H1 (cell line): ENCODE measurements around the gene NCF4. TPM values are rescaled to one million over a fixed set of nuclear protein-coding genes. Genes with fewer than 3 reads are reported as not detected.

Experiments used
- CTCF ChIA-PET: fragments of 300-600 bp; sonication (Branson Sonifier 250); formaldehyde crosslinking; loops from one replicate; lab custom pipeline; 2021; ENCODE audit not compliant: partially characterized antibody; lab: Charles Lee
- POLR2A ChIA-PET: fragments of 300-600 bp; sonication (Branson Sonifier 250); formaldehyde crosslinking; loops from one replicate; lab custom pipeline; 2021; ENCODE audit warnings: inconsistent platforms; ENCODE audit not compliant: partially characterized antibody; lab: Charles Lee
- DNase-seq, 2 experiments: peaks; one replicate each; pipeline versions ENCODE4 v3.0.0 to v3.0.0-alpha.2; 2010 to 2022; ENCODE audit warnings: low spot score in 2 of 2, low read depth in 1 of 2, mixed read lengths in 1 of 2
- FAIRE-seq: peaks from 2 replicates; lab custom pipeline; 2011; peaks lifted over from hg19 to GRCh38; lab: Jason Lieb, UNC
- H2AFZ ChIP-seq: 2 replicates; pipeline ENCODE4 v1.8.1; 2012; ENCODE audit warnings: low read length, inconsistent platforms
- H2AK5ac ChIP-seq: 2 replicates; pipeline ENCODE4 v1.6.1; 2013; ENCODE audit warnings: low read depth, low read length
- H2BK120ac ChIP-seq: replicated peaks from 2 replicates; pipeline ENCODE3; 2013; ENCODE audit warnings: low read depth, low read length, inconsistent platforms
- H2BK12ac ChIP-seq: 2 replicates; pipeline ENCODE4 v1.6.1; 2013; ENCODE audit warnings: low read depth, low read length
- H2BK15ac ChIP-seq: 2 replicates; pipeline ENCODE4 v1.6.1; 2013; ENCODE audit warnings: low read length
- H2BK20ac ChIP-seq: 2 replicates; pipeline ENCODE4 v1.6.1; 2013; ENCODE audit warnings: low read length
- H2BK5ac ChIP-seq: 2 replicates; pipeline ENCODE4 v1.6.1; 2013; ENCODE audit warnings: low read depth, low read length
- H3K14ac ChIP-seq: 2 replicates; pipeline ENCODE4 v1.6.1; 2013; ENCODE audit warnings: inconsistent platforms; ENCODE audit not compliant: insufficient read length
- H3K18ac ChIP-seq: 2 replicates; pipeline ENCODE4 v1.6.1; 2013; ENCODE audit warnings: low read length; ENCODE audit errors: extremely low read depth
- H3K23ac ChIP-seq: 2 replicates; pipeline ENCODE4 v1.6.1; 2013; ENCODE audit warnings: inconsistent platforms; ENCODE audit not compliant: insufficient read length
- H3K23me2 ChIP-seq: 2 replicates; pipeline ENCODE4 v1.6.1; 2013; ENCODE audit warnings: low read depth, low read length
- H3K27ac ChIP-seq: 2 replicates; pipeline ENCODE4 v1.6.1; 2011; ENCODE audit warnings: low read depth, low read length, inconsistent platforms
- H3K27me3 ChIP-seq, 4 experiments: replicated peaks in 1 of 4; 1 replicate in 1 of 4; 2 replicates in 3 of 4; pipeline versions ENCODE4 v1.6.1 to v1.8.1; 2011 to 2013; ENCODE audit warnings: low read length in 3 of 4, mild to moderate bottlenecking in 3 of 4, inconsistent platforms in 2 of 4, mixed read lengths in 2 of 4, moderate library complexity in 1 of 4; ENCODE audit not compliant: control insufficient read depth in 3 of 4, insufficient read depth in 3 of 4; ENCODE audit errors: extremely low read depth in 1 of 4
- H3K36me3 ChIP-seq, 4 experiments: 2 replicates each; pipeline versions ENCODE4 v1.6.1 to v1.8.1; 2011 to 2013; ENCODE audit warnings: mild to moderate bottlenecking in 4 of 4, low read length in 3 of 4, moderate library complexity in 2 of 4, control low read depth in 1 of 4, inconsistent platforms in 1 of 4; ENCODE audit not compliant: insufficient read depth in 4 of 4, control insufficient read depth in 2 of 4
- H3K4ac ChIP-seq: replicated peaks from 2 replicates; pipeline ENCODE3; 2013; ENCODE audit warnings: low read length, low read depth, mixed read lengths, inconsistent platforms; ENCODE audit not compliant: insufficient read length
- H3K4me1 ChIP-seq, 4 experiments: replicated peaks in 1 of 4; 1 replicate in 1 of 4; 2 replicates in 3 of 4; pipeline versions ENCODE4 v1.6.1 to v1.8.1; 2011 to 2013; ENCODE audit warnings: low read length in 3 of 4, inconsistent platforms in 2 of 4, mixed read lengths in 1 of 4; ENCODE audit not compliant: insufficient read depth in 4 of 4, control insufficient read depth in 3 of 4
- H3K4me2 ChIP-seq, 2 experiments: 2 replicates each; pipeline versions ENCODE4 v1.6.1 to v1.8.1; 2011 to 2013; ENCODE audit warnings: low read depth in 2 of 2, low read length in 2 of 2, control low read depth in 1 of 2, inconsistent platforms in 1 of 2, mild to moderate bottlenecking in 1 of 2; ENCODE audit not compliant: insufficient read depth in 1 of 2
- H3K4me3 ChIP-seq, 4 experiments: fragments of 200-600, 300-600 bp in 1 of 4; sonication (generic), shearing (Covaris generic), sonication (Bioruptor Twin) in 1 of 4; 2 replicates each; pipeline versions ENCODE4 v1.5.1 to v1.8.1; 2011 to 2016; ENCODE audit warnings: low read length in 4 of 4, low read depth in 3 of 4, control low read depth in 2 of 4, inconsistent platforms in 2 of 4, mild to moderate bottlenecking in 2 of 4, mixed read lengths in 1 of 4, moderate library complexity in 1 of 4; ENCODE audit not compliant: insufficient read depth in 2 of 4; ENCODE audit errors: extremely low read depth in 1 of 4
- H3K56ac ChIP-seq: replicated peaks from 2 replicates; pipeline ENCODE3; 2013; ENCODE audit warnings: low read depth, mild to moderate bottlenecking, mixed read lengths, low read length, inconsistent platforms; ENCODE audit not compliant: insufficient read length
- H3K79me1 ChIP-seq: 2 replicates; pipeline ENCODE4 v1.6.1; 2013; ENCODE audit warnings: low read depth, low read length, control low read depth
- H3K79me2 ChIP-seq, 2 experiments: 2 replicates each; pipeline versions ENCODE4 v1.6.1 to v1.8.1; 2012 to 2013; ENCODE audit warnings: low read length in 2 of 2, mild to moderate bottlenecking in 2 of 2, inconsistent platforms in 1 of 2; ENCODE audit not compliant: insufficient read depth in 2 of 2, control insufficient read depth in 1 of 2
- H3K9ac ChIP-seq, 4 experiments: replicated peaks in 1 of 4; 1 replicate in 1 of 4; 2 replicates in 3 of 4; pipeline versions ENCODE4 v1.6.1 to v1.8.1; 2011 to 2013; ENCODE audit warnings: low read depth in 3 of 4, low read length in 3 of 4, control low read depth in 2 of 4, mild to moderate bottlenecking in 2 of 4, moderate library complexity in 2 of 4, inconsistent platforms in 1 of 4; ENCODE audit errors: extremely low read depth in 1 of 4
- H3K9me3 ChIP-seq, 2 experiments: 2 replicates each; pipeline versions ENCODE4 v1.6.1 to v1.8.1; 2012 to 2013; ENCODE audit warnings: mild to moderate bottlenecking in 2 of 2, moderate library complexity in 2 of 2, control low read depth in 1 of 2, inconsistent platforms in 1 of 2, low read depth in 1 of 2, low read length in 1 of 2, mixed read lengths in 1 of 2; ENCODE audit not compliant: insufficient read depth in 2 of 2
- H4K20me1 ChIP-seq, 2 experiments: replicated peaks in 1 of 2; 2 replicates each; pipeline versions ENCODE3 to v1.8.1; 2011 to 2013; ENCODE audit warnings: inconsistent platforms in 2 of 2, low read length in 2 of 2, mild to moderate bottlenecking in 1 of 2; ENCODE audit not compliant: insufficient read depth in 2 of 2, control insufficient read depth in 1 of 2
- H4K5ac ChIP-seq: 2 replicates; pipeline ENCODE4 v1.6.1; 2013; ENCODE audit warnings: low read length, low read depth, mixed read lengths, inconsistent platforms; ENCODE audit not compliant: insufficient read length
- H4K8ac ChIP-seq: 2 replicates; pipeline ENCODE4 v1.8.0; 2013; ENCODE audit warnings: mild to moderate bottlenecking, moderate library complexity, low read length, inconsistent platforms; ENCODE audit not compliant: insufficient read depth; ENCODE audit errors: extremely low read depth
- H4K91ac ChIP-seq: replicated peaks from 2 replicates; pipeline ENCODE3; 2013; ENCODE audit warnings: low read length, mixed read lengths, inconsistent platforms; ENCODE audit not compliant: insufficient read length
- KDM1A ChIP-seq: fragments of 200-600, 300-600 bp; sonication (generic); IDR thresholded peaks from 2 replicates; pipeline ENCODE4 v1.7.1; 2016; ENCODE audit warnings: mild to moderate bottlenecking, low read length, borderline replicate concordance
- TCF12 ChIP-seq: IDR thresholded peaks from 2 replicates; pipeline ENCODE4 v1.6.1; 2011; ENCODE audit warnings: low read depth, mild to moderate bottlenecking, low read length
- WGBS, 2 experiments: shearing (Covaris generic) in 1 of 2; methylation state at CpG; one replicate each; pipeline versions ENCODE4 v1.1.6 to v1.1.7; 2013 to 2015; ENCODE audit warnings: low lambda C conversion rate in 2 of 2, mixed read lengths in 2 of 2, inconsistent platforms in 1 of 2, low coverage in 1 of 2, missing lambda C conversion rate in 1 of 2; ENCODE audit not compliant: insufficient replicate concordance in 2 of 2, insufficient coverage in 1 of 2, insufficient read length in 1 of 2; ENCODE audit errors: extremely low coverage in 1 of 2, missing lambda C conversion rate in 1 of 2; 5-methylcytosine and 5-hydroxymethylcytosine counted together
- polyA plus RNA-seq, 7 experiments: library from polyadenylated mRNA; depleted of rRNA in 3 of 7; stranded (reverse) in 5 of 7; unstranded in 2 of 7; fragments of >200 nt in 5 of 7; fragments of 200-250 nt in 2 of 7; gene quantifications; 1 replicate in 5 of 7; 2 replicates in 1 of 7; 4 replicates in 1 of 7; pipeline versions ENCODE4 v1.2.1 to v1.2.3, GENCODE V29; 2011 to 2013; ENCODE audit warnings: missing spikeins in 2 of 7, mixed read lengths in 2 of 7
- total RNA-seq: library from RNA; stranded (reverse); fragmentation: NEBNext Ultra II Directional; extraction: Animal tissue kit (Norgen Biotek cat#: 25700); gene quantifications from 2 replicates; pipeline ENCODE4 v1.2.1, GENCODE V29; 2021

NCF4 gene
- total and polyA plus RNA-seq, 2 of the 8 experiments (the other 6 are each of a cell fraction or from before 2014, with no cell fraction given), result 0.20 TPM; not detected in 1

DNA sequence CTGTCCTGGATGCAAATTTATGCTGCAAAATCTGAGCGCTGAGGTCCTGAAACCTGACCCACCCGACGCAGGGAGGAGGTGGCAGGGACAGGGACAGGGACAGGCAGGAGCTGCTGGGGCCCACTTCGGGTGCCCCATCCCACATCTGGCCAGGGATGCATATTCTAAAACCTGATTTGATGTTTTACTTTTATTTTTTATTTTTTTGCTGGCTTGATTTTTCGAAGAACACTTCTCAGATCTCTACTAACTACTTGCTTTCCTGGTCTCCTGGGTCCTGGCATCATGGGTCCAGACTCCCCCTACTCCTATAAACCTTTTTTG lies 43.3 kb upstream of the NCF4 start:
- ChIA-PET CTCF (interaction anchor here (0.7 to 3.9 kb wide), 6 partner anchors 14 to 160 kb away, joined by 3 to 16 read pairs (median 5); no protein-coding TSS in a partner anchor), POLR2A (interaction anchor here (2.0 kb wide), 1 partner anchor 15 kb away, joined by 6 read pairs; no protein-coding TSS in a partner anchor)
- H3K9me3 ChIP-seq, result no peaks in the 10 kb centered on the region
- no peak overlapping the region for H3K27ac ChIP-seq
- no peaks in the 10 kb centered on the region for H3K79me1 ChIP-seq
- H3K56ac ChIP-seq, result no peak overlapping the region
- H3K23me2 ChIP-seq, result peaks cover 11% of the 10 kb centered on the region
- H3K4ac ChIP-seq, result no peak overlapping the region
- no peak overlapping the region for H2AK5ac ChIP-seq
- H4K91ac ChIP-seq, result no peak overlapping the region
- H3K4me1 ChIP-seq, result peaks cover 0 to 16% (median 10%) of the 10 kb centered on the region in 4 experiments; a peak in 6 of 7 replicates
- H3K36me3 ChIP-seq, result no peaks in the 10 kb centered on the region
- H3K14ac ChIP-seq, result no peak overlapping the region
- WGBS, 2 experiments, result 39% methylated on average over 5 of the region's 5 CpGs; no CpG with 5 or more reads in 1 of the 2 experiments
- H3K9ac ChIP-seq, result no peak overlapping the region; a peak in 1 of 7 replicates
- no peak overlapping the region for H2AFZ ChIP-seq
- H3K27me3 ChIP-seq, result peaks cover 21 to 53% (median 40%) of the 10 kb centered on the region in 4 experiments
- H3K79me2 ChIP-seq, result no peaks in the 10 kb centered on the region
- H2BK15ac ChIP-seq, result 0 out of 2 replicates have a peak overlapping the region, but pooled peaks have one; percentile 18
- no peaks in the 10 kb centered on the region for H4K20me1 ChIP-seq
- H3K18ac ChIP-seq, result 0 out of 2 replicates have a peak overlapping the region, but pooled peaks have one; percentile 24
- peak overlapping the region; percentile 29; the same call in 1 of the 2 replicates for H2BK12ac ChIP-seq
- H2BK120ac ChIP-seq, result no peak overlapping the region
- H3K4me3 ChIP-seq, result peak overlapping the region in 3 of 4 experiments; percentile 57 to 69 (median 61); a peak in 4 of 8 replicates
- H3K4me2 ChIP-seq, result peak overlapping the region; percentile 70 to 89
- H2BK5ac ChIP-seq, result no peak overlapping the region
- no peak overlapping the region for H4K5ac ChIP-seq
- H3K23ac ChIP-seq, result no peak overlapping the region
- no peak overlapping the region for H2BK20ac ChIP-seq
- H4K8ac ChIP-seq, result no peak overlapping the region
- no peak for DNase-seq
- no peak for FAIRE-seq
- TF ChIP-seq KDM1A (no peak), TCF12 (no peak)
